ENCODE measurements around the gene TTC16. TPM values are rescaled to one million over a fixed set of nuclear protein-coding genes. Genes with fewer than 3 reads are reported as not detected.

The TTC16 gene
- total RNA-seq, 1 donor from 2014 or later, result not detected

- DNase-seq (ENCODE audit: low spot score), result no peak
- Histone ChIP-seq H3K27ac (no peak overlapping the region), H3K4me2 (no peak overlapping the region), H3K9me3 (ENCODE audit: low read depth) (no peaks in the 10 kb centered on the region), H2AFZ (replicated peaks) (no peak overlapping the region), H3K4me3 (no peak overlapping the region), H3K9ac (no peak overlapping the region), H3K79me2 (ENCODE audit: low read depth) (no peaks in the 10 kb centered on the region), H3K36me3 (no peaks in the 10 kb centered on the region), H3K27me3 (no peaks in the 10 kb centered on the region), H3K4me1 (no peaks in the 10 kb centered on the region), H4K20me1 (ENCODE audit: low read depth) (no peaks in the 10 kb centered on the region), H3F3A (ENCODE audit: low read depth) (peaks cover 7% of the 10 kb centered on the region)
- Mint-ChIP-seq H3K4me1 (no peaks in the 10 kb centered on the region), H3K27me3 (ENCODE audit: insufficient read depth, low read depth) (peaks cover 10% of the 10 kb centered on the region), H3K36me3 (no peaks in the 10 kb centered on the region), H3K27ac (no peak overlapping the region), H3K4me3 (no peak overlapping the region), H3K9me3 (no peaks in the 10 kb centered on the region)
- no peak for TF ChIP-seq CTCF (IDR thresholded peaks at IDR 0.05)
- no peak for TF ChIP-seq EZH2phosphoT487 (IDR thresholded peaks at IDR 0.05)
- TF ChIP-seq EZH2 (IDR thresholded peaks at IDR 0.05), result no peak
Measured at GRCh38 chr9:127722055-127722745, 6.3 kb downstream of the TTC16 start.

- H3K4me2 ChIP-seq, result no peak overlapping the region
- no peaks in the 10 kb centered on the region for H3K36me3 ChIP-seq
- no peak for DNase-seq (ENCODE audit: low spot score)
- no peaks in the 10 kb centered on the region for H3K79me2 ChIP-seq (ENCODE audit: low read depth)
- no peak overlapping the region for H3K4me3 Mint-ChIP-seq
- H3K27me3 Mint-ChIP-seq (ENCODE audit: insufficient read depth, low read depth), result peaks cover 7% of the 10 kb centered on the region
- H3K27ac Mint-ChIP-seq, result no peak overlapping the region
- no peak overlapping the region for H3K27ac ChIP-seq
- no peak for TF ChIP-seq EZH2 (IDR thresholded peaks at IDR 0.05)
- no peak for TF ChIP-seq CTCF (IDR thresholded peaks at IDR 0.05)
- no peak for TF ChIP-seq EZH2phosphoT487 (IDR thresholded peaks at IDR 0.05)
- no peaks in the 10 kb centered on the region for H3K4me1 ChIP-seq
- no peak overlapping the region for H2AFZ ChIP-seq (replicated peaks)
- H3F3A ChIP-seq (ENCODE audit: low read depth), result peaks cover 7% of the 10 kb centered on the region
- no peaks in the 10 kb centered on the region for H4K20me1 ChIP-seq (ENCODE audit: low read depth)
- no peaks in the 10 kb centered on the region for H3K4me1 Mint-ChIP-seq
- no peaks in the 10 kb centered on the region for H3K9me3 ChIP-seq (ENCODE audit: low read depth)
- no peak overlapping the region for H3K9ac ChIP-seq
- H3K36me3 Mint-ChIP-seq, result no peaks in the 10 kb centered on the region
- H3K9me3 Mint-ChIP-seq, result no peaks in the 10 kb centered on the region
- H3K4me3 ChIP-seq, result no peak overlapping the region
- no peaks in the 10 kb centered on the region for H3K27me3 ChIP-seq
Measured at GRCh38 chr9:127723013-127723412, 7.1 kb downstream of the TTC16 start.

- Histone ChIP-seq H3K9ac (no peak overlapping the region), H3K4me1 (no peaks in the 10 kb centered on the region), H4K20me1 (ENCODE audit: low read depth) (no peaks in the 10 kb centered on the region), H3K4me2 (no peak overlapping the region), H2AFZ (replicated peaks) (no peak overlapping the region), H3K27me3 (no peaks in the 10 kb centered on the region), H3K27ac (no peak overlapping the region), H3K4me3 (no peak overlapping the region), H3K9me3 (ENCODE audit: low read depth) (no peaks in the 10 kb centered on the region), H3F3A (ENCODE audit: low read depth) (peaks cover 7% of the 10 kb centered on the region), H3K36me3 (no peaks in the 10 kb centered on the region), H3K79me2 (ENCODE audit: low read depth) (no peaks in the 10 kb centered on the region)
- H3K4me3 Mint-ChIP-seq, result no peak overlapping the region
- DNase-seq (ENCODE audit: low spot score), result no peak
- H3K36me3 Mint-ChIP-seq, result no peaks in the 10 kb centered on the region
- TF ChIP-seq EZH2 (IDR thresholded peaks at IDR 0.05) (no peak), EZH2phosphoT487 (IDR thresholded peaks at IDR 0.05) (no peak), CTCF (IDR thresholded peaks at IDR 0.05) (no peak)
- no peaks in the 10 kb centered on the region for H3K4me1 Mint-ChIP-seq
- peaks cover 7% of the 10 kb centered on the region for H3K27me3 Mint-ChIP-seq (ENCODE audit: insufficient read depth, low read depth)
- H3K27ac Mint-ChIP-seq, result no peak overlapping the region
- no peaks in the 10 kb centered on the region for H3K9me3 Mint-ChIP-seq
Measured at GRCh38 chr9:127723444-127723843, 7.6 kb downstream of the TTC16 start.
